HG03457 (cell line): ENCODE measurements around the gene NCL.
A peak's percentile ranks its signal among the peaks of the same experiment; 100 is the strongest.
"Not testable (repeated sequence)": the region's sequence is repeated elsewhere in the genome, so short reads cannot be mapped to it uniquely, and the experiment has no call there.

Experiments used
- ATAC-seq: cut with Tn5 transposase; IDR thresholded peaks from one replicate; pipeline ENCODE4 v1.9.1; 2021; ENCODE audit warnings: moderate number of reproducible peaks; ENCODE audit not compliant: unreplicated experiment

The NCL gene

GRCh38 chr2:231467613-231468530 is 3.6 kb upstream of the NCL start:
- no peak for ATAC-seq

- no peak for ATAC-seq
Measured at GRCh38 chr2:231467016-231467545, 2.8 kb upstream of the NCL start.

DNA sequence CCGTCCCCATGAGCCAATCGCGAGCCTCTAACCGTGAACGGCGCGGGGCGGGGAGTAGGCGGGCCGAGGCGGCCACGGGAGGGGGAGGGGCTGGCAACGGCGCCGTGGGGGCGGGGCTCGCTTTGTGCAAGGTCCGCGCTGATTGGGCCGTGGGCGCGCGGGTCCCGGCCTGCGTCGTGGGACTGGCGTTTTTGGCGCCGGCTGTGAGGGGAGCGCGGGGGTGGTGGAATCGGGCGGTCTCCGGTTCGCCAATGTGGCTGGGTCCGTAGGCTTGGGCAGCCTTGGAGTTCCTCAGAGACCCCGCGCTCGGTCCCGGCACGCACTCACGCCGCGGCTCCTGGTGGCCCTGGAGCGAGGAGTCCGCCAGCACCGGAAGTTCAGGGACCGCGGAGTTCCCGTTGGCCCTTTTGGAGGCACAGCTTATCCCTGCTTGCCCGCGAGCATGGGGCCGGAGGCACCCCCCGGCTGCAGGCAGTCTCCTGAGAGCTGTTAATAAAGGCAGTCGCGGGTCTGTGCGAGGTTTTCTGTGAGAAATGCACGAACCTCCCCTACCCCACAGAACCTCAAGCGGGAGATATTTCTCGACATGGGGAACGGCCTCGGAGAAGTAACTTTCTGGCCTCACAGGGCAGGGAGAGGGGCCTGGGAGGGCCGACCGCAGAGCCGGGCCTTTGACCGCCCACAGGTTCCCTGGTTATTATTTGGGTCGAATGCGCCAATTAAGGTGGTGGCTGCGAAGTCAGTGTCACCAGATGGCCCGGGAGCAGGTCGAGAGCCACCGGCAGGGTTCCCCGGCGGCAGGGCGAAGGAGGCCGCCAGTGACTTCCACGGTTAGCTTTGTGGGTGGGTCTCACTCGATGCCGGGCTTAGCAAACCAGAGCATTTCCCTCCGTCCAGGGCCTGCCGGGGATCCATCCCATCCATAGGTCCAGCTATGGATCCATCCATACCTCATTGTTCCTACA is 574 bp upstream of the NCL start:
- peak; percentile 26 for ATAC-seq

DNA sequence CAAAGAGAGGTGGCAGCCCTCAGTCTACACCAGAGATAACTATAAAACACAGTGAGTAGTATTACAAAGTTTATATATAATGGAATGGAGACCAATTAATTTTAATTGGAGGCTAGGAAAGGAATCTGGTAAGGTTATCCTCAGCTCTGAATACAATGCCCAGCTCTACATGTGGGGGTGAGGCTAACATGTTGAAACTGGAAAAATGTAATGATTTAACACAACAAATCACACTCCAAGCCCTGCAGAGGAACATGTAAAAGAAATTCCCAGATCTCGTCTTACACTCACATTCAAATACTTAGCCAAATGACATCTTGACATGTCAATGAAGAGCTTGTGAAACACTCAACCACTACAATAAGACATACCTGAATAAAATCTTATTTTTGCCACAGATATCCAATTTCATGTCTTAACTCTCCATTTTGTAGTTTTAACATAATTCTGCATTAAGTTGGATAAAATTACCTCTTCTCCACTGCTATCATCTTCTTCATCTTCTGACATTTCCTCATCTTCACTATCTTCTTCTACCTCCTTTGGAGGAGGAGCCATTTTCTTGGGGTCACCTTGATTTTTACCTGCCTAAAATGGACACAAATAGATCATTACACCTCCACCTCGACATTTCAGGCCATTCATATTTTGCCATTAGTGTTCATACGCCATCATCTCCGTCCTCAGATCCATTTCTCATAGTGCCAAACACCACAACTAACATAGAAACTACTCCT is 1.4 kb downstream of the NCL start:
- no peak for ATAC-seq

DNA sequence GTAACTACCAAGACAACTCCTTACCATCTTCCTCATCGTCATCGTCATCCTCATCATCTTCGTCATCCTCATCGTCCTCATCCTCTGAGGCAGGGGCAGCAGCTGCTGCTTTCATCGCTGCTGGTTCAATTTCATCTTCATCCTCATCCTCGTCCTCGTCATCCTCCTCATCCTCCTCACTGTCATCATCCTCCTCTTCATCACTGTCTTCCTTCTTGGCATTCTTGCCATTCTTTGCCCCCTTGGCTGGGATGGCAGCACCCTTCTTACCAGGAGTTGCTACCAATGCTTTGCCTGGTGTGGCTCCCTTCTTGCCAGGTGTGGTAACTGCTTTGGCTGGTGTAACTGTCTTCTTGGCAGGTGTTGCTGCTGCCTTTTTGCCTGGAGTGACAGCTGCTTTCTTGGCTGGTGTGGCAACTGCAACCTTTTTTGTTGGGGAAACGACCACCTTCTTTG is 2.7 kb downstream of the NCL start:
- no peak for ATAC-seq

- not testable (repeated sequence) for ATAC-seq
Measured at GRCh38 chr2:231460841-231461240, 3.4 kb downstream of the NCL start.

- ATAC-seq = no peak
Measured at GRCh38 chr2:231460073-231460835, 4.0 kb downstream of the NCL start.

DNA sequence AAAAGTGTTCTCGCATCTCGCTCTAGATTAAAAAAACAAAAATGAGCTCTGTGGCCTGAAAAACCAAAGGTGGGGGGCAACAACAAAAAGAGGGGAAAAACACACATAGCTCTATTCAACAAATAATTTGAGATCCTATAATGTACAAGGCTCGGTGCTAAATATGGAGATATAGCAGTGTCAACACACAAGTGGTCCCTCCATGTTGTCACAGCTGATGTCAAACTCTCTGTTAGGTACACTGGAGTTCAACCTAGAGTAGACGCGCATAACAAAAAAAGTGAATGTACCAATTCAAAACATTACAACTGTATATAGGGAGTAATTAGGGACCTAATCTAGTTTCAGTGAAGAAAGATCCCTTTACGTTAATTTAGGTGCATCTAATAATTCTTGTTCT is 5.9 kb downstream of the NCL start:
- ATAC-seq = no peak

GRCh38 chr2:231457101-231457500 is 7.2 kb downstream of the NCL start:
- no peak for ATAC-seq

DNA sequence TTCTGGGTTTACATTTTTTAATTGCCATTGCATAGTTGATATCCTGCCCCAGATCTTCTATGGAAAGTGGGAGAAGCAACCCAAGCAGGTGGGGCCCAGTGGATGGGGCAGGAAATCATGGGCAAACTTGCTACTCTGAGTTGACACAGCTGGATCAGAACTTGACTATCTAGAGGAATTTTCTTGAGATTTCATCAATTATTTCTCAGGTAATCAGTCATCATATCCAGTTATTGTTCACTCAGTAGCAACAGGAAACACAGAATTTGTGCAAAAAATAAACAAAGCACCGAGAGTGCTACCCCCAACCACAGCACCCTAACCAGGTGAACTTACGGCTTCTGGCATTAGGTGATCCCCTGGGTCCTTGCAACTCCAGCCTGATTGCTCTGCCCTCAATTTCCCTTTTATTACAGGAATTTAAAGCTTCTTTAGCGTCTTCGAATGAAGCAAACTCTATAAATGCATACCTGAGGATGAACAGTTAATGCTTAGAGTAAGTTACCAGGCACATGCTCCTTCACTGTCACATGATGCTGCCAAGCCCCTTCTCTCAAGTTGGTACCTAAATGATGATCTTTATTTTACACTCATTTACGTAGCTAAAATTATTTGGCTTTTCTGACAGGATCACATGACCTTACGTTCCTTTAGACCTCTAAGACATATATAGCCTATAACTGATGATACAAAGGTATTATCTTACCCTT is 7.8 kb downstream of the NCL start:
- ATAC-seq = no peak

DNA sequence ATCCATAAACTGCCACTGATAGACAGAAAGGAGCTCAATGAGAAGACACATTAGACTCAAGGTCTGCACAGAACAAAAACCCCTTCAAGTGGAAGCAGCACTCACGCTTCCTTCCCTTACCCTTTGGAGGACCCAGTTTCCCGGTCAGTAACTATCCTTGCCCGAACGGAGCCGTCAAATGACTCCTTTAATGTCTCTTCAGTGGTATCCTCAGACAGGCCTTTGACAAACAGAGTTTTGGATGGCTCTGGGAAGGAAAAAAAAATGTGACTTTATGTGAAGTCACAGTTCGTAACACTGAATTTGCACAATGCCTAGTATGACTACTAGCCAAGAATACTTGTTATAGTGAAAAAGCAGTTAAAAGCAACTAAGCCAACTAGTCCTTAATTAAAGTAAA is 8.4 kb downstream of the NCL start:
- no peak for ATAC-seq

DNA sequence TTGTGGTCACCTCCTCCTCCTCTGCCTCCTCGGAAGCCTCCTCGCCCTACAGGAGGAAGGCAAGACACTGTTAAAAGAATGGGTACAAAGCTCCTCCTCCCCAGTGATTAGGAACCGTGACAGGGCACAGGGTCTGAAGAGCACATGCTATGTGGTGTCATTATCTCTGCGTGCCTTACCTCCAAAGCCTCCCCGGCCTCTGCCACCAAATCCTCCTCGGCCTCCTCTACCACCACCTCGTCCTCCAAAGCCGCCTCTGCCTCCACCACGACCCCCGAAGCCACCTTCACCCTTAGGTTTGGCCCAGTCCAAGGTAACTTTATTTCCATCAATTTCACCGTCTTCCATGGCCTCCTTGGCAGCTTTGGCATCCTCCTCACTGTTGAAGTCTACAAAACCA is 9.1 kb downstream of the NCL start:
- ATAC-seq = no peak

- no peak for ATAC-seq
Measured at GRCh38 chr2:231454361-231454791, 9.9 kb downstream of the NCL start.

DNA sequence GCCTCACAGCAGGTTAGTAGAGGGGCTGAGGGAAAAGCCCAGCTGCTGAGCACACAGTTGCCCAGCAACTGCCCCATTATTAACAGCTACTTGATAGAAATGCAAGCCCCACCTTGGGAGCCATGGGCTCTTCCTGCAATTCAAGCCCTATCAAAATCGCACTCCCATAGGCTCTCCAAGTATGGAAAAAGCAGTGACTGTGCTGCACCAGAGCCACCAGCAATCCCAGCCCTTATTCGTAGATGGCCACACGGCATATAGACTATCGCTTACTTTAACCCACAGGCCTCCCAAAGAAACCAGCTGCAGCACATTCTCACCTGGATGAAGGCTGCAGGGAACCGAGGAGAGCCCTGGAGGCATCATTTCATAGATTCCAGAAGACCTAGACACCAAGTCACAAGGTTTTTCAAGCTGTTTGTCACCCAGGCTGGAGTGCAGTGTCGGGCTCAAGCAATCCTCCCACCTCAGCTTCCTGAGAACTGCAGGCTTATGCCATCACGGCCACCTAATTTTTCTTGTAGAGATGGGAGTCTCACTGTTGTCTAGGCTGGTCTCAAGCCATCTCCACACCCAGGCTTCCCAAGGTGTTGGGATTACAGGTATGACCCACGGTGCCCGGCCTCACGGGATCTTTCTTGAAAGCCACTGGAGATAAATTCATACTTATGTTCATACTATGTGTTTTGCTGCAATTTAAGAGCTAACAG is 11.3 kb downstream of the NCL start:
- ATAC-seq = no peak

DNA sequence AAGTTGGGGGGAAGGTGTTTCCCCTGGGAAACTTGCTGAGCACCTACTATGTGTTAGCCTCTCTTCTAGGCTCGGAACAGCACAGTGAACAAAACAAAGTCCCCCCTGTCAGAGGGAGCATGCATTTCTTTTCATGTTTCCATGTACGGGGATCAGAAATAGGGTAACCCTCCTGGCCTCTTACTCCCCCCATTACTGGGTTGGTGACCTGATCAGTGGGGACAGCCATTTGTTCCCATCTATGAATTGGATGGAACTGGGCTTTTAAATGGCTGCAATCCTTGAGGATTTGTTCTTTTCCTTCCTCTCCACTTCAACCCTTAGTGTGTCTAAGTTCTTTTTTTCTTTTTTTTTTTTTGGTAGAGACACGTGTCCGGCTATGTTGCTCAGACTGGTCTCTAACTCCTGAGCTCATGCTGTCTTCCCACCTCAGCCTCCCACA is 13.7 kb downstream of the NCL start:
- ATAC-seq = no peak

- ATAC-seq = no peak
Measured at GRCh38 chr2:231449503-231450054, 14.7 kb downstream of the NCL start.

- ATAC-seq = no peak
Measured at GRCh38 chr2:231436957-231437356, 27.3 kb downstream of the NCL start.

DNA sequence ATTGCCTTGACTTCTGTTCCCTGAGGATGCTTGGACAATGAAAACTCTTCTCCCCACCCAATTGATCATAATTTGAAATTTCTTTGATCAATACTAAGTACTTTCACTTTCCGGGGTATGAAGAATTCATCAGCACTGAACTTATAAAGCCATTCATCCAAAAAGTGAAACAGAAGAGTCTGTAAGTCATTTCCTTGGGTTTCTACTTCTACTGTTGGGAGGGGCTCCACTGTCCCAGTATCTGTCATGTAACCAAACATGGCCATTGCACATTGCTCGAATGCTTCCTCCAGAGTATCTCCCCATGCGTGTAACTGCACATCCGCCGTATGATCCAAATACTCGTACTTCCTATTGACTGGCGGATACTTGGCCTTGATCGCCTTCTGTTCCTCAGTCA is 30.3 kb downstream of the NCL start:
- no peak for ATAC-seq
